ENCODE data around the gene SLC38A3.

SLC38A3 gene

GRCh38 chr3:50204804-50205412 lies at the start of gene SLC38A3:
SLC38A3 (plus strand) TSS chr3:50205271; CDS start chr3:50214200, 8,929 bp downstream.
- TF ChIP-seq CTCF (conservative IDR thresholded peaks at IDR 0.05; ENCODE audit: low read depth): no peak
- POLR2A ChIA-PET (ENCODE audit: low non-redundant PET): no interaction called here
- CTCF ChIA-PET: interaction anchor here (0.6 kb wide), 1 partner anchor 10 kb away, joined by 3 read pairs; no protein-coding TSS in a partner anchor
- H3K27ac ChIP-seq: no peak within 1 kb of the TSS
- DNase-seq (ENCODE audit: low spot score): no peak

- ChIA-PET CTCF (no interaction called here), POLR2A (ENCODE audit: low non-redundant PET) (no interaction called here)
- TF ChIP-seq CTCF (conservative IDR thresholded peaks at IDR 0.05; ENCODE audit: low read depth): no peak
- DNase-seq (ENCODE audit: low spot score): no peak
- H3K27ac ChIP-seq: peak overlapping the region; percentile 99
Observed at GRCh38 chr3:50155491-50155878, 49.6 kb upstream of the SLC38A3 start.

- no peak for DNase-seq (ENCODE audit: low spot score)
- H3K27ac ChIP-seq: peak overlapping the region; percentile 99
- CTCF ChIA-PET: interaction anchor here (0.9 to 1.0 kb wide), 2 partner anchors 35 to 71 kb away, joined by 3 to 5 read pairs; no protein-coding TSS in a partner anchor
- TF ChIP-seq CTCF (conservative IDR thresholded peaks at IDR 0.05; ENCODE audit: low read depth): no peak
- POLR2A ChIA-PET (ENCODE audit: low non-redundant PET): no interaction called here
Observed at GRCh38 chr3:50155891-50156290, 49.2 kb upstream of the SLC38A3 start.

- peak; percentile 46 for DNase-seq (ENCODE audit: low spot score)
- no peak for TF ChIP-seq CTCF (conservative IDR thresholded peaks at IDR 0.05; ENCODE audit: low read depth)
- ChIA-PET POLR2A (ENCODE audit: low non-redundant PET) (no interaction called here), CTCF (interaction anchor here (0.9 to 1.0 kb wide), 4 partner anchors 32 to 70 kb away, joined by 3 to 5 read pairs (median 4); no protein-coding TSS in a partner anchor)
- H3K27ac ChIP-seq: peak overlapping the region; percentile 99
Observed at GRCh38 chr3:50156549-50157493, 48.2 kb upstream of the SLC38A3 start.

- H3K27ac ChIP-seq: peak overlapping the region; percentile 99
- peak; percentile 83 for DNase-seq (ENCODE audit: low spot score)
- no peak for TF ChIP-seq CTCF (conservative IDR thresholded peaks at IDR 0.05; ENCODE audit: low read depth)
- ChIA-PET POLR2A (ENCODE audit: low non-redundant PET) (no interaction called here), CTCF (interaction anchor here (0.7 to 1.0 kb wide), 2 partner anchors 31 to 38 kb away, joined by 4 to 5 read pairs; no protein-coding TSS in a partner anchor)
Observed at GRCh38 chr3:50157827-50158529, 47.1 kb upstream of the SLC38A3 start.

GRCh38 chr3:50158530-50159146 lies 46.4 kb upstream of the SLC38A3 start:
- no peak for DNase-seq (ENCODE audit: low spot score)
- CTCF ChIA-PET: no interaction called here
- peak overlapping the region; percentile 99 for H3K27ac ChIP-seq
- no peak for TF ChIP-seq CTCF (conservative IDR thresholded peaks at IDR 0.05; ENCODE audit: low read depth)
- POLR2A ChIA-PET (ENCODE audit: low non-redundant PET): no interaction called here

Data from RWPE1 (cell line).